Natural killer cell (primary cell): ENCODE measurements around the gene ZNF385D. TPM values are rescaled to one million over a fixed set of nuclear protein-coding genes. Genes with fewer than 3 reads are reported as not detected.

Experiments
- ATAC-seq, 3 donors: fragments of 150-1000 bp in 2 of 3; fragments of 200-7000 bp in 1 of 3; cut with Tn5 transposase; 1 replicate in 1 of 3; 2 replicates in 2 of 3; pipeline ENCODE4 v1.10.0; 2021; ENCODE audit warnings: mild to moderate bottlenecking in 2 of 3, moderate library complexity in 2 of 3
- DNase-seq, 2 donors: peaks; one replicate each; pipeline versions ENCODE4 v3.0.0 to v3.0.0-alpha.2; 2013 to 2021; ENCODE audit warnings: mixed read lengths in 1 of 2
- H3K27ac ChIP-seq: one replicate; pipeline ENCODE4 v1.5.1; 2013; ENCODE audit warnings: mild to moderate bottlenecking, low read length
- H3K27me3 ChIP-seq: one replicate; pipeline ENCODE4 v1.6.1; 2013; ENCODE audit warnings: low read length; ENCODE audit not compliant: control insufficient read depth, insufficient read depth
- H3K36me3 ChIP-seq: one replicate; pipeline ENCODE4 v1.6.1; 2013; ENCODE audit warnings: low read length; ENCODE audit not compliant: control insufficient read depth, insufficient read depth
- H3K4me1 ChIP-seq: one replicate; pipeline ENCODE4 v1.6.1; 2013; ENCODE audit warnings: low read length; ENCODE audit not compliant: control insufficient read depth, insufficient read depth
- H3K4me3 ChIP-seq: one replicate; pipeline ENCODE4 v1.5.1; 2013; ENCODE audit warnings: low read length
- H3K9me3 ChIP-seq: one replicate; pipeline ENCODE4 v1.6.1; 2013; ENCODE audit warnings: low read length; ENCODE audit not compliant: control insufficient read depth, insufficient read depth
- H3K27ac Mint-ChIP-seq, 2 donors: one replicate each; pipeline ENCODE4 v1.8.0; 2022; ENCODE audit warnings: mild to moderate bottlenecking in 2 of 2, mixed read lengths in 2 of 2, moderate library complexity in 1 of 2
- H3K27me3 Mint-ChIP-seq, 2 donors: one replicate each; pipeline ENCODE4 v1.8.0; 2022; ENCODE audit warnings: low read depth in 2 of 2, mixed read lengths in 2 of 2
- H3K36me3 Mint-ChIP-seq: one replicate; pipeline ENCODE4 v1.8.0; 2022; ENCODE audit warnings: mixed read lengths
- H3K4me1 Mint-ChIP-seq, 2 donors: one replicate each; pipeline ENCODE4 v1.8.0; 2022; ENCODE audit warnings: mixed read lengths in 2 of 2
- H3K4me3 Mint-ChIP-seq: one replicate; pipeline ENCODE4 v1.8.0; 2022; ENCODE audit warnings: mild to moderate bottlenecking, moderate library complexity, mixed read lengths
- H3K9me3 Mint-ChIP-seq, 2 donors: one replicate each; pipeline ENCODE4 v1.8.0; 2022; ENCODE audit warnings: mixed read lengths in 2 of 2
- CTCF ChIP-seq: fragments of 200-600 bp; IDR thresholded peaks from one replicate; pipeline ENCODE4 v1.8.0; 2022; ENCODE audit warnings: antibody characterized with exemption
- WGBS: methylation state at CpG from one replicate; pipeline ENCODE4 v1.1.7; 2013; ENCODE audit warnings: missing lambda C conversion rate; ENCODE audit not compliant: insufficient coverage; 5-methylcytosine and 5-hydroxymethylcytosine counted together
- intact Hi-C: fragments of 100-400 bp; cut with micrococcal nuclease; formaldehyde crosslinking; loops from one replicate; pipeline ENCODE4 v1.14.2; 2022
- total RNA-seq, 4 donors: library from RNA; stranded (reverse); fragments of 120-200 nt in 1 of 4; gene quantifications; one replicate each; pipeline versions ENCODE4 v1.2.3 to v1.2.4, GENCODE V29; 2013 to 2022

ZNF385D gene
- total RNA-seq, 3 donors from 2014 or later (not counting 1 experiment from before 2014, with no cell fraction given) = 0.02 to 0.31 (median 0.25) TPM

GRCh38 chr3:21531909-21532308 lies 219.1 kb downstream of the ZNF385D start:
- H3K4me3 Mint-ChIP-seq = no peak overlapping the region
- DNase-seq = no peak
- H3K27ac ChIP-seq = no peak overlapping the region

GRCh38 chr3:21528291-21528995 lies 222.6 kb downstream of the ZNF385D start:
- no peak for ATAC-seq
- Mint-ChIP-seq H3K4me1 (no peaks in the 10 kb centered on the region), H3K27me3 (no peaks in the 10 kb centered on the region), H3K4me3 (no peak overlapping the region), H3K9me3 (peaks cover 13 to 22% of the 10 kb centered on the region in 2 donors), H3K36me3 (no peaks in the 10 kb centered on the region), H3K27ac (no peak overlapping the region)
- intact Hi-C loops = no loop called here
- WGBS = 92% methylated on average over 2 of the region's 2 CpGs
- Histone ChIP-seq H3K27ac (no peak overlapping the region), H3K4me3 (no peak overlapping the region), H3K9me3 (no peaks in the 10 kb centered on the region), H3K4me1 (no peaks in the 10 kb centered on the region), H3K27me3 (no peaks in the 10 kb centered on the region), H3K36me3 (no peaks in the 10 kb centered on the region)
- no peak for TF ChIP-seq CTCF
- no peak for DNase-seq

More at GRCh38 chr3:21531909-21532308, 219.1 kb downstream of the ZNF385D start:
- 78% methylated on average over 3 of the region's 3 CpGs for WGBS
- Histone ChIP-seq H3K27me3 (no peaks in the 10 kb centered on the region), H3K36me3 (no peaks in the 10 kb centered on the region), H3K4me1 (no peaks in the 10 kb centered on the region), H3K4me3 (no peak overlapping the region), H3K9me3 (peaks cover 2% of the 10 kb centered on the region)
- no peaks in the 10 kb centered on the region for H3K4me1 Mint-ChIP-seq
- intact Hi-C loops = no loop called here
- no peaks in the 10 kb centered on the region for H3K27me3 Mint-ChIP-seq
- H3K27ac Mint-ChIP-seq = no peak overlapping the region
- no peaks in the 10 kb centered on the region for H3K36me3 Mint-ChIP-seq
- no peak for ATAC-seq
- TF ChIP-seq CTCF = no peak
- H3K9me3 Mint-ChIP-seq = peaks cover 16 to 20% of the 10 kb centered on the region in 2 donors

- Histone ChIP-seq H3K4me1 (no peaks in the 10 kb centered on the region), H3K27me3 (no peaks in the 10 kb centered on the region), H3K4me3 (no peak overlapping the region), H3K27ac (no peak overlapping the region), H3K9me3 (no peaks in the 10 kb centered on the region), H3K36me3 (no peaks in the 10 kb centered on the region)
- intact Hi-C loops = no loop called here
- Mint-ChIP-seq H3K27me3 (no peaks in the 10 kb centered on the region), H3K4me1 (no peaks in the 10 kb centered on the region), H3K27ac (no peak overlapping the region), H3K4me3 (no peak overlapping the region), H3K36me3 (no peaks in the 10 kb centered on the region), H3K9me3 (peaks cover 6 to 14% of the 10 kb centered on the region in 2 donors)
- 100% methylated on average over 1 of the region's 4 CpGs for WGBS
- TF ChIP-seq CTCF = no peak
- ATAC-seq = no peak
- no peak for DNase-seq
Observed at GRCh38 chr3:21526461-21526860, 224.5 kb downstream of the ZNF385D start.

- TF ChIP-seq CTCF = no peak
- Mint-ChIP-seq H3K4me3 (no peak overlapping the region), H3K9me3 (peaks cover 7 to 13% of the 10 kb centered on the region in 2 donors), H3K36me3 (no peaks in the 10 kb centered on the region), H3K27me3 (no peaks in the 10 kb centered on the region), H3K27ac (no peak overlapping the region), H3K4me1 (no peaks in the 10 kb centered on the region)
- no peaks in the 10 kb centered on the region for H3K36me3 ChIP-seq
- H3K27ac ChIP-seq = no peak overlapping the region
- no peaks in the 10 kb centered on the region for H3K4me1 ChIP-seq
- intact Hi-C loops = no loop called here
- no peaks in the 10 kb centered on the region for H3K9me3 ChIP-seq
- ATAC-seq = no peak
- WGBS = 86% methylated on average over 2 of the region's 2 CpGs
- DNase-seq = no peak
- H3K27me3 ChIP-seq = no peaks in the 10 kb centered on the region
- no peak overlapping the region for H3K4me3 ChIP-seq
Observed at GRCh38 chr3:21524133-21524532, 226.9 kb downstream of the ZNF385D start.
